ENCODE data around the gene DAZL.

DAZL gene

GRCh38 chr3:16548721-16549120, 56.5 kb downstream of the DAZL start:
- Histone ChIP-seq H3K4me1 (ENCODE audit: insufficient read depth, low read length) (peaks cover 14% of the 10 kb centered on the region), H4K20me1 (ENCODE audit: insufficient read depth, low read length) (no peaks in the 10 kb centered on the region), H3K9ac (ENCODE audit: low read depth, low read length) (no peak overlapping the region), H3K27ac (ENCODE audit: low read length) (no peak overlapping the region), H3K9me3 (ENCODE audit: insufficient read depth, low read length, severe bottlenecking) (no peaks in the 10 kb centered on the region), H3K4me2 (ENCODE audit: insufficient read depth, low read length) (no peak overlapping the region), H3K27me3 (ENCODE audit: insufficient read depth, low read length, poor library complexity) (no peaks in the 10 kb centered on the region), H2AFZ (ENCODE audit: low read depth, low read length) (no peak overlapping the region), H3K79me2 (ENCODE audit: insufficient read depth, low read length) (no peaks in the 10 kb centered on the region), H3K36me3 (ENCODE audit: insufficient read depth, low read length) (no peaks in the 10 kb centered on the region), H3K4me3 (ENCODE audit: low read depth in 1 of 2, low read length in 2 of 2) (no peak overlapping the region)
- TF ChIP-seq CTCF (IDR thresholded peaks at IDR 0.05; ENCODE audit: borderline replicate concordance, extremely low read depth, low read length, poor library complexity, severe bottlenecking): no peak
- no peak for TF ChIP-seq EZH2 (IDR thresholded peaks at IDR 0.05; ENCODE audit: borderline replicate concordance, low read depth, low read length, severe bottlenecking)
- no peak for ATAC-seq (ENCODE audit: insufficient read depth, low read depth)
- DNase-seq: no peak

GRCh38 chr3:16547561-16548357, 57.5 kb downstream of the DAZL start:
- H3K27me3 ChIP-seq (ENCODE audit: insufficient read depth, low read length, poor library complexity): no peaks in the 10 kb centered on the region
- TF ChIP-seq CTCF (IDR thresholded peaks at IDR 0.05; ENCODE audit: borderline replicate concordance, extremely low read depth, low read length, poor library complexity, severe bottlenecking): no peak
- TF ChIP-seq EZH2 (IDR thresholded peaks at IDR 0.05; ENCODE audit: borderline replicate concordance, low read depth, low read length, severe bottlenecking): no peak
- no peak for ATAC-seq (ENCODE audit: insufficient read depth, low read depth)
- H3K9ac ChIP-seq (ENCODE audit: low read depth, low read length): no peak overlapping the region
- H4K20me1 ChIP-seq (ENCODE audit: insufficient read depth, low read length): no peaks in the 10 kb centered on the region
- no peak overlapping the region for H2AFZ ChIP-seq (ENCODE audit: low read depth, low read length)
- DNase-seq: no peak
- H3K4me3 ChIP-seq (ENCODE audit: low read depth in 1 of 2, low read length in 2 of 2): no peak overlapping the region
- H3K79me2 ChIP-seq (ENCODE audit: insufficient read depth, low read length): no peaks in the 10 kb centered on the region
- no peaks in the 10 kb centered on the region for H3K36me3 ChIP-seq (ENCODE audit: insufficient read depth, low read length)
- H3K27ac ChIP-seq (ENCODE audit: low read length): no peak overlapping the region
- peaks cover 14% of the 10 kb centered on the region for H3K4me1 ChIP-seq (ENCODE audit: insufficient read depth, low read length)
- no peaks in the 10 kb centered on the region for H3K9me3 ChIP-seq (ENCODE audit: insufficient read depth, low read length, severe bottlenecking)
- no peak overlapping the region for H3K4me2 ChIP-seq (ENCODE audit: insufficient read depth, low read length)

- no peaks in the 10 kb centered on the region for H3K36me3 ChIP-seq (ENCODE audit: insufficient read depth, low read length)
- no peak overlapping the region for H3K9ac ChIP-seq (ENCODE audit: low read depth, low read length)
- H2AFZ ChIP-seq (ENCODE audit: low read depth, low read length): no peak overlapping the region
- TF ChIP-seq CTCF (IDR thresholded peaks at IDR 0.05; ENCODE audit: borderline replicate concordance, extremely low read depth, low read length, poor library complexity, severe bottlenecking) (no peak), EZH2 (IDR thresholded peaks at IDR 0.05; ENCODE audit: borderline replicate concordance, low read depth, low read length, severe bottlenecking) (no peak)
- H3K4me1 ChIP-seq (ENCODE audit: insufficient read depth, low read length): peaks cover 14% of the 10 kb centered on the region
- ATAC-seq (ENCODE audit: insufficient read depth, low read depth) (no peak), DNase-seq (no peak)
- H3K27me3 ChIP-seq (ENCODE audit: insufficient read depth, low read length, poor library complexity): no peaks in the 10 kb centered on the region
- H4K20me1 ChIP-seq (ENCODE audit: insufficient read depth, low read length): no peaks in the 10 kb centered on the region
- H3K27ac ChIP-seq (ENCODE audit: low read length): no peak overlapping the region
- H3K9me3 ChIP-seq (ENCODE audit: insufficient read depth, low read length, severe bottlenecking): no peaks in the 10 kb centered on the region
- no peak overlapping the region for H3K4me3 ChIP-seq (ENCODE audit: low read depth in 1 of 2, low read length in 2 of 2)
- no peaks in the 10 kb centered on the region for H3K79me2 ChIP-seq (ENCODE audit: insufficient read depth, low read length)
- no peak overlapping the region for H3K4me2 ChIP-seq (ENCODE audit: insufficient read depth, low read length)
These were observed 58.8 kb downstream of the DAZL start for GRCh38 chr3:16546186-16547010.
